HEK293 (cell line): Measurements from ENCODE around the gene RCL1.

ENCODE experiments used
- CTCF ChIA-PET: fragments of 350-600 bp; formaldehyde crosslinking; extraction: SDS; loops from one replicate; lab custom pipeline; 2021; ENCODE audit warnings: antibody characterized with exemption; lab: Yijun Ruan, JAX
- POLR2A ChIA-PET: fragments of 300-600 bp; formaldehyde crosslinking; extraction: SDS; loops from one replicate; lab custom pipeline; 2020; ENCODE audit warnings: antibody characterized with exemption, inconsistent platforms; lab: Yijun Ruan, JAX
- H3K27ac ChIP-seq: fragments of 200-500 bp; sonication (Bioruptor generic); 2 replicates; pipeline ENCODE4 v1.5.1; 2014; ENCODE audit warnings: low read depth, low read length, control low read depth, inconsistent platforms; ENCODE audit errors: extremely low read depth
- H3K36me3 ChIP-seq, 2 experiments: fragments of 200-500 bp in 1 of 2; sonication (Bioruptor generic) in 1 of 2; 1 replicate in 1 of 2; 2 replicates in 1 of 2; pipeline ENCODE4 v1.5.1; 2014 to 2017; ENCODE audit warnings: inconsistent platforms in 2 of 2, low read length in 2 of 2; ENCODE audit not compliant: control insufficient read depth in 2 of 2, insufficient read depth in 1 of 2
- H3K4me1 ChIP-seq: fragments of 200-500 bp; sonication (Bioruptor generic); 2 replicates; pipeline ENCODE4 v1.5.1; 2014; ENCODE audit warnings: mild to moderate bottlenecking, low read length, inconsistent platforms; ENCODE audit not compliant: control insufficient read depth, insufficient read depth
- H3K4me3 ChIP-seq: 2 replicates; pipeline ENCODE4 v1.5.1; 2011; ENCODE audit warnings: low read depth, mild to moderate bottlenecking, control low read depth, low read length, moderate library complexity
- H3K9me3 ChIP-seq: fragments of 200-500 bp; sonication (Bioruptor generic); 2 replicates; pipeline ENCODE4 v1.5.1; 2014; ENCODE audit warnings: low read depth, low read length, inconsistent platforms; ENCODE audit not compliant: control insufficient read depth, insufficient read depth
- KLF16 ChIP-seq: fragments of 450-650 bp; formaldehyde crosslinking; IDR thresholded peaks from 2 replicates; pipeline ENCODE4 v1.5.1; 2017; ENCODE audit warnings: missing biosample characterization, missing genetic modification characterization
- TSHZ1 ChIP-seq: fragments of 450-650 bp; formaldehyde crosslinking; IDR thresholded peaks from 2 replicates; pipeline ENCODE4 v1.5.1; 2016; ENCODE audit warnings: missing biosample characterization, missing genetic modification characterization, borderline replicate concordance
- YY2 ChIP-seq: fragments of 450-650 bp; formaldehyde crosslinking; IDR thresholded peaks from 2 replicates; pipeline ENCODE4 v1.5.1; 2016; ENCODE audit warnings: missing biosample characterization, missing genetic modification characterization
- ZNF184 ChIP-seq: fragments of 450-650 bp; IDR thresholded peaks from 2 replicates; pipeline ENCODE4 v1.5.1; 2018; ENCODE audit warnings: missing biosample characterization, mild to moderate bottlenecking, missing genetic modification characterization
- ZNF280C ChIP-seq: fragments of 450-650 bp; formaldehyde crosslinking; IDR thresholded peaks from 2 replicates; pipeline ENCODE4 v1.5.1; 2016; ENCODE audit warnings: missing biosample characterization, missing genetic modification characterization
- ZNF426 ChIP-seq: fragments of 450-650 bp; formaldehyde crosslinking; IDR thresholded peaks from 2 replicates; pipeline ENCODE4 v1.5.1; 2017; ENCODE audit warnings: missing biosample characterization, missing genetic modification characterization, mild to moderate bottlenecking, inconsistent platforms, moderate library complexity
- ZNF626 ChIP-seq: fragments of 450-650 bp; sonication (Bioruptor Pico); formaldehyde crosslinking; IDR thresholded peaks from 2 replicates; pipeline ENCODE4 v1.5.1; 2018; ENCODE audit warnings: missing biosample characterization, missing genetic modification characterization, inconsistent platforms
- ZNF629 ChIP-seq: fragments of 450-650 bp; formaldehyde crosslinking; IDR thresholded peaks from 2 replicates; pipeline ENCODE4 v1.5.1; 2017; ENCODE audit warnings: missing biosample characterization, missing genetic modification characterization
- ZNF654 ChIP-seq: fragments of 450-650 bp; formaldehyde crosslinking; IDR thresholded peaks from 2 replicates; pipeline ENCODE4 v1.5.1; 2016; ENCODE audit warnings: low read depth, missing biosample characterization, missing genetic modification characterization
- ZNF660 ChIP-seq: fragments of 450-650 bp; IDR thresholded peaks from 2 replicates; pipeline ENCODE4 v1.5.1; 2018; ENCODE audit warnings: missing biosample characterization, mild to moderate bottlenecking, missing genetic modification characterization
- ZNF785 ChIP-seq: fragments of 450-650 bp; formaldehyde crosslinking; IDR thresholded peaks from 2 replicates; pipeline ENCODE4 v1.5.1; 2016; ENCODE audit warnings: missing biosample characterization, missing genetic modification characterization
- ZNF792 ChIP-seq: fragments of 450-650 bp; formaldehyde crosslinking; IDR thresholded peaks from 2 replicates; pipeline ENCODE4 v1.5.1; 2016; ENCODE audit warnings: missing biosample characterization, missing genetic modification characterization
- TF ChIP-seq, protein P1 (sequence below): fragments of 450-650 bp; formaldehyde crosslinking; optimal IDR thresholded peaks from 2 replicates; pipeline ENCODE3; 2016; ENCODE audit warnings: missing biosample characterization, mild to moderate bottlenecking, missing genetic modification characterization
- TF ChIP-seq, protein P2 (sequence below): sonication (generic); formaldehyde crosslinking; IDR thresholded peaks from 2 replicates; pipeline ENCODE4 v1.8.1; 2022; ENCODE audit warnings: mild to moderate bottlenecking, moderate library complexity, missing genetic modification reagents
- TF ChIP-seq, protein P3 (sequence below): fragments of 450-650 bp; formaldehyde crosslinking; IDR thresholded peaks from 2 replicates; pipeline ENCODE4 v1.5.1; 2016; ENCODE audit warnings: missing biosample characterization, missing genetic modification characterization

The RCL1 gene

DNA sequence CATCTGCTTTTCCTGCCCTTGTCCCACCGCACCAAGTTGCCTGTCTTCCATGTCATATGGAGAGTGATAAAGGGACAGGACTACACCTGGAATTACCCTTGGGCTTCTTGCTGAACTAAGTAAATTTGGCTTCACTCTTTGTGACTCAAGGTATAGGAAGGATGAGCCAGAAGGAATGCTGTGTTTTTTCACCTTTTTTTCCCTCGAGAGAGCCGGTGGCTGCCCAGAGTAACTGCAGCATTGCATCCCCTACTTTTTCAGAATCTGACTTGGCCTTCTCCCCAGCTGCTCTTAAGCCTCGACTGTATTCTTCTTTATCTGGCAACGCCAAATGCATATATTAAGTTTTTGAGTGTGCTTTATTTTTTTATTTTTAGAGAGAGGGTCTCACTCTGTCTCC, 38.4 kb downstream of the RCL1 start (continued):
- TF ChIP-seq TSHZ1 (tag by site-specific recombination) (no peak), ZNF792 (no peak), ZNF785 (no peak), KLF16 (tag by site-specific recombination) (no peak), ZNF626 (no peak)
- TF ChIP-seq, protein P1, sequence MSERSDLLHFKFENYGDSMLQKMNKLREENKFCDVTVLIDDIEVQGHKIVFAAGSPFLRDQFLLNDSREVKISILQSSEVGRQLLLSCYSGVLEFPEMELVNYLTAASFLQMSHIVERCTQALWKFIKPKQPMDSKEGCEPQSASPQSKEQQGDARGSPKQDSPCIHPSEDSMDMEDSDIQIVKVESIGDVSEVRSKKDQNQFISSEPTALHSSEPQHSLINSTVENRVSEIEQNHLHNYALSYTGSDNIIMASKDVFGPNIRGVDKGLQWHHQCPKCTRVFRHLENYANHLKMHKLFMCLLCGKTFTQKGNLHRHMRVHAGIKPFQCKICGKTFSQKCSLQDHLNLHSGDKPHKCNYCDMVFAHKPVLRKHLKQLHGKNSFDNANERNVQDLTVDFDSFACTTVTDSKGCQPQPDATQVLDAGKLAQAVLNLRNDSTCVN (tag by site-specific recombination), result no peak

- ChIA-PET CTCF (no interaction called here), POLR2A (interaction anchor here (0.7 kb wide), 1 partner anchor 9 kb away, joined by 7 read pairs; no protein-coding TSS in a partner anchor)
- TF ChIP-seq ZNF654 (tag by site-specific recombination) (no peak), ZNF280C (no peak), YY2 (tag by site-specific recombination) (no peak), ZNF426 (tag by site-specific recombination) (no peak)
- TF ChIP-seq, protein P2, sequence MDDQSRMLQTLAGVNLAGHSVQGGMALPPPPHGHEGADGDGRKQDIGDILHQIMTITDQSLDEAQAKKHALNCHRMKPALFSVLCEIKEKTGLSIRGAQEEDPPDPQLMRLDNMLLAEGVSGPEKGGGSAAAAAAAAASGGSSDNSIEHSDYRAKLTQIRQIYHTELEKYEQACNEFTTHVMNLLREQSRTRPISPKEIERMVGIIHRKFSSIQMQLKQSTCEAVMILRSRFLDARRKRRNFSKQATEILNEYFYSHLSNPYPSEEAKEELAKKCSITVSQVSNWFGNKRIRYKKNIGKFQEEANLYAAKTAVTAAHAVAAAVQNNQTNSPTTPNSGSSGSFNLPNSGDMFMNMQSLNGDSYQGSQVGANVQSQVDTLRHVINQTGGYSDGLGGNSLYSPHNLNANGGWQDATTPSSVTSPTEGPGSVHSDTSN (CRISPR knock-in tag), result no peak
- H3K4me3 ChIP-seq, result no peak overlapping the region
- H3K36me3 ChIP-seq, result peaks cover 0 to 7% of the 10 kb centered on the region in 2 experiments; a peak in 1 of 3 replicates
- no peaks in the 10 kb centered on the region for H3K9me3 ChIP-seq
- 0 out of 2 replicates have a peak, but pooled peaks cover 4% of the 10 kb centered on the region for H3K4me1 ChIP-seq
- no peak overlapping the region for H3K27ac ChIP-seq
These were observed 39.2 kb downstream of the RCL1 start for GRCh38 chr9:4831944-4832343.

- CTCF ChIA-PET, result interaction anchor here (0.7 to 1.2 kb wide), 2 partner anchors 12 to 57 kb away, joined by 5 read pairs; no protein-coding TSS in a partner anchor
- Histone ChIP-seq H3K9me3 (no peaks in the 10 kb centered on the region), H3K27ac (no peak overlapping the region)
- TF ChIP-seq ZNF629, result peak; percentile 75
- no peak for TF ChIP-seq ZNF626
- TF ChIP-seq ZNF660 (tag by site-specific recombination), result peak; percentile 64; the same call in 1 of the 2 replicates
- TF ChIP-seq ZNF184 (tag by site-specific recombination), result peak; percentile 89
- TF ChIP-seq, protein P3, sequence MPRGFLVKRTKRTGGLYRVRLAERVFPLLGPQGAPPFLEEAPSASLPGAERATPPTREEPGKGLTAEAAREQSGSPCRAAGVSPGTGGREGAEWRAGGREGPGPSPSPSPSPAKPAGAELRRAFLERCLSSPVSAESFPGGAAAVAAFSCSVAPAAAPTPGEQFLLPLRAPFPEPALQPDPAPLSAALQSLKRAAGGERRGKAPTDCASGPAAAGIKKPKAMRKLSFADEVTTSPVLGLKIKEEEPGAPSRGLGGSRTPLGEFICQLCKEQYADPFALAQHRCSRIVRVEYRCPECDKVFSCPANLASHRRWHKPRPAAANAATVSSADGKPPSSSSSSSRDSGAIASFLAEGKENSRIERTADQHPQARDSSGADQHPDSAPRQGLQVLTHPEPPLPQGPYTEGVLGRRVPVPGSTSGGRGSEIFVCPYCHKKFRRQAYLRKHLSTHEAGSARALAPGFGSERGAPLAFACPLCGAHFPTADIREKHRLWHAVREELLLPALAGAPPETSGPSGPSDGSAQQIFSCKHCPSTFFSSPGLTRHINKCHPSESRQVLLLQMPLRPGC (tag by site-specific recombination), result peak; percentile 46; the same call in 1 of the 2 replicates
- TF ChIP-seq, all 188 proteins: peak for 4
- H3K36me3 ChIP-seq, result peaks cover 0 to 10% of the 10 kb centered on the region in 2 experiments; a peak in 1 of 3 replicates
- POLR2A ChIA-PET, result interaction anchor here (0.7 kb wide), 1 partner anchor 10 kb away, joined by 7 read pairs; no protein-coding TSS in a partner anchor
- 0 out of 2 replicates have a peak, but pooled peaks cover 4% of the 10 kb centered on the region for H3K4me1 ChIP-seq
- H3K4me3 ChIP-seq, result no peak overlapping the region
These were observed 40.2 kb downstream of the RCL1 start for GRCh38 chr9:4832786-4833579.
